AML-193 (cell line): ENCODE data around the gene VIL1.
A peak's percentile ranks its signal among the peaks of the same experiment; 100 is the strongest.

Experiments used
- DNase-seq, 2 experiments: peaks; one replicate each; lab custom pipeline; 2025; lab: John Stamatoyannopoulos, UW

Gene VIL1

DNA sequence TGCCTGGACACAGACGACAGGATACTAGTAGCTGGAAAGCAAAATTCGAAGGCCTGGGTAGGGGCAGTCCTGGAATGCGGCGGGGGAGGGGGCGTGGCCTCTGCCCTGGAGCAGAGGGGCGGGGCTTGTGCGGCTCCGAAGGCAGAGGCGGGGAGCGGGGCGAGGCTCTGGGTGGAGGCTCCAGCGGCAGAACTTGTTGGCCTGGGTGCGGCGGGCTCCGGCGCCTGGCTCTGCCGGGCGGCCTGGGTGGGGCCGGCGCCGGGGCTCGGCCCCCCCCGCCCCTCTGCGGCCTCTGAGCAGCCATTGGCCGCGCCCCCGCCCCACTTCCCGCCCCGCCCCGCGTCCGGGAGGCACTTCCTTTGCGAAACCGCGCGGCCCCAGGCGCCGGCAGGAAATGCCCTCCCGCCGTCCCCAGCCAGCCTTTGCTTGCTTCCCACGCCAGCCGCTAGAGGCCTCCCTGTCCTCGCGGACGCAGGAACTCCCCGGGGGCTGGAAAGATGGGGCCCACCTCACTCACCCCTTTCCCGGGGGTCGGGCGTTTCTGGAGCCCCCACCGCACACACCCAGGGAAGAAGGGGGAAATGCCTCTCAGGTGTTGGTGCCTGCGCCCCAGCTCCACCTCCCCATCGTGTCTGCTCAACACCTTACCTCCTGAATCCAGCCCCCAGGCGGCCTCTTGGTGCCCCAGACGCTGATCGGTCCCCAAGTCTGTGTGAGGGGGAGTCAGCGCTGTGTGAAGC, 12.5 kb upstream of the VIL1 start:
- DNase-seq: peak; percentile 99

DNA sequence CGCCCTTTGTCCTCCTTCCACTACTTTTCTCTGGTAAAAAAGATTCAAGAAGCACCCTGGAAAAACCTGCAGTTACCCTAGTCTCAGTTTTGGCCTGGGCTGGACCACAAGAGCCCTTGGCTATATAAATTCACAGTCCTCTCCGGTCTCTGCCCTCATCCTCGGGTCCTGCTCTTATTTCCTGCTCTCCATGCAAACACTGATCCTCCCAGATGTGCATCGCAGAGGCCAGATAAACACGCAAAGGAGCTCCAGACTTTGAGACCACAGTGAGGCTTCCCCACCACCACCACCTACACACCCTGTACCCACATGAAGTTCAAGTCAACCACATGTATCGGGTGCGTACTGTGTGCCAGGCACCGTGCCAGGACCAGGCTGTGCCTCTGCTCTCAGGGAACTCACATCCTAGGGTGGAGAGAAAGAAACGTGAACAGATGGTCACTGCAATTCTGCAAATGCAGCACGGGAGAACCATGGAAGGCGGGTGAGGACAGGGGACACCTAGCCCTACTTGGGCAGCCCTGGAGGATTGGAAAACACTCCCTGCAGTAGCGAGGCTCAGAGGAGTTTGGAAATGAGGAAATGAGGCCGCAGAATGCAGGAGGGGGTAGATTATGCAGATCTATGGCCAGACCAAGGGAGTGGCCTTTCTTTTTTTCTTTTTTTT, 11.8 kb upstream of the VIL1 start:
- peak; percentile 69 to 81 for DNase-seq

DNA sequence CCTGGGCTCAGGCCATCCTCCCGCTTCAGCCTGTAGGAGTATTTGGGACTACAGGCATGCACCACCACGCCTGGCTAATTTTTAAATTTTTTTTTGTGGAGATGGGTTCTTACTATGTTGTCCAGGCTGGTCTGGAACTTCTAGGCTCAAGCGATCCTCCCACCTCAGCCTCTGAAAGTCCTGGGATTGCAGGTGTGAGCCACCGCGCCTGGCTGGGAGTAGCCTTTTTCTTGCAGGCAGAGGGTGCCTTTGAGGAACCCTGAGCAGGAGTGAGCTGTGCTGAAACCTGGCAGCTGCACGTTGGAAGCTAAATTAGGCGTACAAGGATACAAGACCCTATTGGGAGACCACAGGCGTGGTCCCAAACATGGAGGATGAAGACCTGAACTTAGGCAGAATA, 11.2 kb upstream of the VIL1 start:
- DNase-seq: no peak

DNA sequence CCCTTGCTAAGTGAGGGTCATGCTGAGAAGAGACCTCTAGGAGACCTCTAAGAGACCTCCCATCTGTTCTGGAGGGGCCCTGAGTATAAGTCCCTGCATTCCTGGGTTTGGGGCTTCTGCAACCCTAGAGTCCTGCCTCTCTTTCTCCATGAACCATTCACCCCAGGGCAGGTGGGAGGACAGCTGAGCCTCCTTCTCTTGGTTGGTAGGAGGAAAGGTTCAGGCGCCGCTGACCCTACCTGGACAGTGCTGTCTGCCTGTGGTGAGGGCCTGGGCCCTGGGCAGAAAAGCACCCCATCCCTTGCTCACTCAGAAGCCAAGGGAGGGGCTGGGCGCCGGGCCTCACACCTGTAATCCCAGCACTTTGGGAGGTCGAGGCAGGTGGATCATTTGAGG, 604 bp upstream of the VIL1 start:
- no peak for DNase-seq

DNA sequence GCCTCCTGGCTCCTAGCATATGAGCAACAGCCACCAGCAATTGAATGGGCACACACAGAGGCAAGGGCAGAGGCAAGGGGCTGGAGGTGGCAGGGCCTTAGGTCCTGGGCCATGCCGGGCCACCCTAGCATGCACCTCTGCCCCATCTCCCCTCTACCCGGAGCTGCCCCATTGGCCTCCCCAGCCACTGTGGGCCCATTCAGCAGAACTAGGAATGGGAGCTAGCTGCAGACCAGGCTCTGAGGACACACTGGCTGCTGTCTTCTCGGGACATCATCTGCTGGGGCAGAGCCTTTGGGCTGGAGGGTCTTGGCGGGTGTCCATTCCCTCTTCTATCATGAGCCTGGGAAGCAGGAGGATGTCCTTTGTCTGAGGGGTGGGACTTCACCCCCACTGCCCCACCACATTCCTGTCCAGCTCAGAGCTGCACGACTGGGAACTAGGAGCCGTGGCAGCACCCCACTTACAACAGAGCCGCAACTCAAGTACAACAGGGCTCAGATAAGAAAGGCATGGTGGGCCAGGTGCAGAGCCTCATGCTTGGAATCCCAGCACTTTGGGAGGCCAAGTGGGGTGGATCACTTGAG, 800 bp downstream of the VIL1 start:
- DNase-seq: no peak

DNA sequence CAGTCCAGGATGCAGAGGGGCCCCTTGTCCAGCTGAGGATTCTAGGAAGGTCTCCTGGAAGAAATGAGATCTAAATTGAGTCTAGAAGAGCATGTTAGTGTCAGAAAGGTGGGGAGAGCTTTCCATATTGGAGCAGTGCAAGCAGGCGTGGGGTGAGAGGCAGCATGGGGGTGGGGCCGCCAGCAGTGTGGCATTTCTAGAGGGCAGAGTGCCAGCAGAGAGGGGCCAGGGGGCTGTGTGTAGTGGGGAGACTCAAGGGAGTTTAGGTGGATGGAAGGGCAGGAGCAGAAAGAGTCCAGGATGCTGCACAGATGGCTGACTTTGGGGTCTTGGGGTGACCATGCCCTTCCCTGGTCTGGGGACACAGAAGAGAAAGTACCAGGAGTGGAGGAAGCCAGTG, 2.1 kb downstream of the VIL1 start:
- DNase-seq: no peak

DNA sequence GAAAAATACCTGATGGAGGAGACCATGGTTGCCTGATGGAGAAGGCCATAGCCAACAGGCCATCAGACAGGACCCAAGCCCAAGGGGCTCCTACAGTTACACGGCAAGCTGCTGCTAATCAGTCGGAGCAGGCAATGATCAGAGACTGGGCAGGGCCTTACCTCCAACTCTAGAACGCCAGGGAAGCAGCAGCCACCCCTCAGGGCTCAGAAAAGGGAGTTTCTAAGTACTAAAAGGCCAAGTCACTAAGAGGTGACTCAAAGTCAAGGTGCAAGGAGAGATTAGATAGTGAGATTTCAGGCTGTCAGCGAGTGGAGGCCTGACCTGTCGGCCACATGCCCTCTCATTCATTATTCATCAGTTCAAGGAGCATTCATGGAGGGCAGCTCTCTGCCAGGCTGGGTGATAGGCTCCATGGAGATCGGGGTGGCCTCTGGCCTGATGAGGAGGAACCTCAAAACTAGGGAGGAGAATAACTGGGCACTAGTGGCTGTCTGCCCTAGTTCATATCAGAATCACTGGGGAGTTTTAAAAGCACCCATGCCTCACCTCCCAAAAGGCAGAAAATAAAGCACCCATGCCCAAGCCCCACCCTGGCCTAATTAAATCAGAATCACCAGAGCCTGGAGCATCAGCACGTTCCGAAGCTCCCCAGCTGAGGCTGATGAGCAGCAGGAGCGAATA, 3.6 kb downstream of the VIL1 start:
- DNase-seq: no peak

DNA sequence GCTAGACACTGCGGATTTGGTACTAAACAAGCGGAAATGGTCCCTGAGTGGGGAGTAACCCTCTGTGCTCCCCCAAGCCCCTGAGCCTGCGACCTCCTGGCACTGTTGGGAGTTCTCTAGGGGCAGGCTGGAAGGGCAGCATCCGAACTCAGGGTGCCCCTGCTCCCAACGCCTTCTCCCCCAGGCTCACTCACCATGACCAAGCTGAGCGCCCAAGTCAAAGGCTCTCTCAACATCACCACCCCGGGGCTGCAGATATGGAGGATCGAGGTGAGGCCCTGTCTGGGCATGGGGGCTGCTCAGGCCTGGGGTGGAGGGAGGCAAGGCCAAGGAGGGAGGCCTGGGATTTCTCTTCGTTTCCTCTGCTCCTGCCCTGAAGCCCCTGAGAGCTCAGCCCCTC, 4.7 kb downstream of the VIL1 start:
- DNase-seq: no peak

DNA sequence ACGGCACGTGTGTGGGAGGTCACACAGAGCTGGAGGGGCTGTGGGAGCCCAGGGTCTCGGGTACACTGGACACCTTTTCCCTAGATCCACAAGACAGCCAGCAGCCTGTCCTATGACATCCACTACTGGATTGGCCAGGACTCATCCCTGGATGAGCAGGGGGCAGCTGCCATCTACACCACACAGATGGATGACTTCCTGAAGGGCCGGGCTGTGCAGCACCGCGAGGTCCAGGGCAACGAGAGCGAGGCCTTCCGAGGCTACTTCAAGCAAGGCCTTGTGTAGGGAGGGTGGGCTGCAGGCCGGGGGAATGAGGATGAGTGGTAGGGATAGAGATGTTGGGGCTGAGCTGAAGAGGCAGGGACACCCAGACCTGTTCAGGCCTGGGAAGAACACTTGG, 6.6 kb downstream of the VIL1 start:
- no peak for DNase-seq

DNA sequence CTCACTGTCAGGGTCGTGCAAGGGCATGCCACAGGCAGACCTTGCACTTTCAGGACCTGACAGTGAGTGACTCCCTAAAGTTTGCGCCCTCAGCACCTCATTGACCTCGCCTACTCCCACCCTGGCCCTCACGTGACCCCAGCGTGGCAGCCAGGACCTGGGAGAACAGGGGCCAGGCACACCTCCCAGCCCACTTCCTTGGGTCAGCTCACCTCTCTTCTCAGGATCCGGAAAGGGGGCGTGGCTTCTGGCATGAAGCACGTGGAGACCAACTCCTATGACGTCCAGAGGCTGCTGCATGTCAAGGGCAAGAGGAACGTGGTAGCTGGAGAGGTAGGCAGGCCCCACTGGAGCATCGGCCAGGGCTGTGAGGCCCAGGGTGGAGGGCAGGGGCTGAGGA, 8.8 kb downstream of the VIL1 start:
- DNase-seq: no peak

DNA sequence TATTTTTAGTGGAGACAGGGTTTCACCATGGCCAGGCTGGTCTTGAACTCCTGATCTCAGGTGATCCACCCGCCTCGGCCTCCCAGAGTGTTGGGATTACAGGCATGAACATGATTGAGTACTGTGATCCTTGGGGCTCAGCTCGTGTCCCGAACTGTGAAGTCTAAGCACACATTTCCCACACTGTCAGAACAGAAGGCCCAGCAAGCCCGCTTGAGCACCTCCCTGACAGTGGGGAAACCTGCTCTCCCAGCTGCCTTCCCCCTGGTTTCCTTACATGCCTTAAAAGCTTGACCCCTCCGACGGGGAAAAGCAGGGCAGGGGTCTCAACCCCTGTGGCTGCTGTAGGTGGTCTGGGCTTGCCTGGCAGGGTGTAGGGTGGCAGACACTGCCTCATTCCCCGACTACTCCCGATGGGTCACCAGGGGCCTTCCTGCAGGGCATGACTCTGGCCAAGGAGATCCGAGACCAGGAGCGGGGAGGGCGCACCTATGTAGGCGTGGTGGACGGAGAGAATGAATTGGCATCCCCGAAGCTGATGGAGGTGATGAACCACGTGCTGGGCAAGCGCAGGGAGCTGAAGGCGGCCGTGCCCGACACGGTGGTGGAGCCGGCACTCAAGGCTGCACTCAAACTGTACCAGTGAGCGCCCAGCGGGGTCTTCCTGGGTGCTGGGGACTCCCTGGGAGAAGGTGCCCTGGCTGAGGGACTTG, 10.1 kb downstream of the VIL1 start:
- DNase-seq: no peak

DNA sequence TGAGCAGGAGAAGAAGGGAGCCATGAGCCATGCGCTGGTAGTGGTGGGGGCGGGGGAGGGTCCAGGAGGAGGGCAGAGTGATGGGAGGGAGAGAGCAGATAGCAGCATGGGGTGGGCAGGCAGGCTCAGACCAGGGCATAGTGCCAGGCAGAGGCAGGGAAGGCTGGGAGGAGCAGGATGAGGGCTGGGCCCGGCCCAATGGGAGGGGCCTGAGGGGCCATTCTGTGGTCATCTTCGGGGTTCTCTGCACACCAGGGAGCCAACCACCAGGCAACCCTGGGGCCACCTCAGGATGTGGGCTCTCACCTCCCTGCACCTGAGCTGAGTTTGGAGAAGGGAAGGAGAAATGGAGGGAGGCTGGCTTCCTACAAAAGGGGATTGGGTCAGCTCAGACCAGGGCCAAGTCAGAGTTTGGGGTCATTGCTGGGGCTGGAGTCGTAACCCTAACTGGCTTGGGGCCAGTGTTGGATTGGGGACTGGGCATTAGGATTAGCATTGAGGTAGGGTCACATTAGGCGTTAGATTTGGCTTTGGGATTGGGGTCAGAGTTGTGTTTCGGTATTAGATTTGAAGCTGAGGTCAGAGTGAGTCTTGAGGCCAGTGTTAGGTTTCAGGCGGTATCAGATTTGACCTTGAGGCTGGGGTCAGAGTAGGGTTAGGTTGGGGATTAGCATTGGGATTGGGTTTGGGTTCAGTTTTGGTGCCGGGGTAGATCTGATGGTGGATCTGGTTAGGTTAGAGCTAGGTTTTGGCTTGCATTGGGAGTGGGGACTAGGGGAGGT, 11.2 kb downstream of the VIL1 start:
- no peak for DNase-seq

DNA sequence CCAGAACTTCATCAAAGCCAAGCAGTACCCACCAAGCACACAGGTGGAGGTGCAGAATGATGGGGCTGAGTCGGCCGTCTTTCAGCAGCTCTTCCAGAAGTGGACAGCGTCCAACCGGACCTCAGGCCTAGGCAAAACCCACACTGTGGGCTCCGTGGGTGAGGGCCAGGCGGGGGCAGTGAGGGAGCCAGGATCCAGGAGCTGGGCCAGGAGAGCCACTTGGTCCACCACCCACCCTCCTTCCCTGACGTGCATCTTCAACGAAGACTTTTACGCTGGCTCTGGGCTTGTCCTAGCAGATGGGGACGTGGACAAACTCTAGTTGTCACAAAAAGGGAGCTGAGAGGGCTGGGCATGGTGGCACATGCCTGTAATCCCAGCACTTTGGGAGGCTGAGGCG, 11.8 kb downstream of the VIL1 start:
- no peak for DNase-seq

DNA sequence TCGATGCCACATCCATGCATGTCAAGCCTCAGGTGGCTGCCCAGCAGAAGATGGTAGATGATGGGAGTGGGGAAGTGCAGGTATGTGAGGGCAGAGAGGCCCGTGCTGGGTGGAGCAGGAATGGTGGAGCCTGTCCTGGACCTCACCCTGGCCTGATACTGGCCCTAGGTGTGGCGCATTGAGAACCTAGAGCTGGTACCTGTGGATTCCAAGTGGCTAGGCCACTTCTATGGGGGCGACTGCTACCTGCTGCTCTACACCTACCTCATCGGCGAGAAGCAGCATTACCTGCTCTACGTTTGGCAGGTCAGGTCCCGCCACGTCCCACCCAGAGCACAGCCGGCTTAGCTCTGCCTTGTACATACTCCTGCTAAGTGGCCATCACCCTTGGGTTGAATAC, 13.0 kb downstream of the VIL1 start:
- DNase-seq: no peak

DNA sequence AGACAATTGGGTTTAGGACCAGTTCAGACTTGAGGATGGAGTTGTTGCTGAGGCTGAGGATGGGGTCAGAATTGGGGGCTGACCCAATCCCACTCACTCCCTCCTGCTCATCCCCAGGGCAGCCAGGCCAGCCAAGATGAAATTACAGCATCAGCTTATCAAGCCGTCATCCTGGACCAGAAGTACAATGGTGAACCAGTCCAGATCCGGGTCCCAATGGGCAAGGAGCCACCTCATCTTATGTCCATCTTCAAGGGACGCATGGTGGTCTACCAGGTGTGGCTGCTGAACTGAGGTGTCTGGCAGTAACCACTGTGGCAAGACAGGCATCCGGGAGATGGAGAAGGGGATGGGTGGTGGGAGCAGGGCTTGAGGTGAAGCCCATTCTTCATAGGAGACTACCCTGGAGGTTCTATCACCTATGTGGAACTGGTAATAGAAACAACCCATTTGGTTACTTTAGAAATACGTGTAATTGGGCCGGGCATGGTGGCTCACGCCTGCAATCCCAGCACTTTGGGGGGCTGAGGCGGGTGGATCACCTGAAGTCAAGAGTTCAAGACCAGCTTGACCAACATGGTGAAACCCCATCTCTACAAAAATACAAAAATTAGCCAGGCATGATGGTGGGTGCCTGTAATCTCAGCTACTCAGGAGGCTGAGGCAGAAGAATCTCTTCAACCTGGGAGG, 13.9 kb downstream of the VIL1 start:
- DNase-seq: no peak

DNA sequence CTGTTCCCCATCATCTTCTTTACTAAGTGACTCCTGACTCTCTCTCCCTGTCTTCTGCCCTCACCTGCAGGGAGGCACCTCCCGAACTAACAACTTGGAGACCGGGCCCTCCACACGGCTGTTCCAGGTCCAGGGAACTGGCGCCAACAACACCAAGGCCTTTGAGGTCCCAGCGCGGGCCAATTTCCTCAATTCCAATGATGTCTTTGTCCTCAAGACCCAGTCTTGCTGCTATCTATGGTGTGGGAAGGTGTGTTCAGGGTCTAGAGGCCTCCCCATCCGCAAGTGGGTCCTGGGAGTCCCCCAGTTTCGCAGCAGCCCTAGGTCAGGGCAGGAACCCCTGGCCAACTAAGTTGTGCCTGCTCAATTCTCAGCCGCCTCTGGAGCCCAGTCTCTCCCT, 15.5 kb downstream of the VIL1 start:
- no peak for DNase-seq

DNA sequence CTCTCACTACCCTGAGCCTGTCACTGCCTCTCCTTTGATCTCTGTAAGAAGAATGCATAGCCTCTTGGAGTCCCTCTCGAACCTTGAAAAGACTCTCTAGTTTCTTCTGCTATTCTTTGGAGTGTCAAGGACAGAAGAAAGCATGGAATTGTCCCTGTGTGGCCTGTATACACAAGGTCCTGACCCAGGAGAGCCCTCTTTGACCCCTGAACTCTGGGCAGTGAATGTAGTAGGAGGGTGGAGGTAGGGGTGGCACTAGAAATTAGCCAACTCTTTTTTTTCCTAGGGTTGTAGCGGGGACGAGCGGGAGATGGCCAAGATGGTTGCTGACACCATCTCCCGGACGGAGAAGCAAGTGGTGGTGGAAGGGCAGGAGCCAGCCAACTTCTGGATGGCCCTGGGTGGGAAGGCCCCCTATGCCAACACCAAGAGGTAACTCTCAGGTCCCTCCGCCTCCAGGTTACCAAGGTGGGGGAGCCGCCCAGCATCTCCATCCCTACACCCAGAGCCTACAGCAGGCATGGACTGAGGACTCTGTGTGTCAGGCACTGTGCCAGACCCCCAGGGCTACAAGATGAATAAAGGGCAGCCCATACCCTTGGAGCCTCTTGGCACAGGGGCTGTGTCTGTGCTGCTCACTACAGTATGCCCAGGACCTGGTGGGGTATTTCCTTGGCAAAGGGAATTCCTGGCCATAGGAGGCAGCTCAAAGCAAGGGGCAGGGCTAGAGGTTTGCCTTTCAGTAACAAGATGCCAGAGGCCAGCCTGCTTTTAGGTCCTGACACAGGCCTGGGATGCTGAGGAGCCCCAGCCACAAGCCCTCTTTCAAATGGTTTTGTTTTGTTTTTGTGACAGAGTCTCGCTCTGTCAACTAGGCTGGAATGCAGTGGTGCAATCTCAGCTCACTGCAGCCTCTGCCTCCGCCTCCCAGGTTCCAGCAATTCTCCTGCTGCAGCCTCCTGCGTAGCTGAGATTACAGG, 16.4 kb downstream of the VIL1 start:
- DNase-seq: no peak

DNA sequence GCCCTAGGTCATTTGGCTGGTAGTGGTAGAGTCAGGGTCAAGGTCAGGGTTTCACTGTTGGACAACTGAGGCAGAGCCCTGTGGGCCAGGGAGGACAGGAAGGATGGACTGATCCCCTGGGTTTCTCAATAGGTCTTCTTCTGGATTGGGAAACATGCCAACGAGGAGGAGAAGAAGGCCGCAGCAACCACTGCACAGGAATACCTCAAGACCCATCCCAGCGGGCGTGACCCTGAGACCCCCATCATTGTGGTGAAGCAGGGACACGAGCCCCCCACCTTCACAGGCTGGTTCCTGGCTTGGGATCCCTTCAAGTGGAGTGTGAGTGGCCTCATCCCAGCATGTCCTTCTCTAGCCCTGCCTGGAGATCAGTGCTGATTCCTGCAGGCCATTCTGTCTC, 18.1 kb downstream of the VIL1 start:
- DNase-seq: no peak

DNA sequence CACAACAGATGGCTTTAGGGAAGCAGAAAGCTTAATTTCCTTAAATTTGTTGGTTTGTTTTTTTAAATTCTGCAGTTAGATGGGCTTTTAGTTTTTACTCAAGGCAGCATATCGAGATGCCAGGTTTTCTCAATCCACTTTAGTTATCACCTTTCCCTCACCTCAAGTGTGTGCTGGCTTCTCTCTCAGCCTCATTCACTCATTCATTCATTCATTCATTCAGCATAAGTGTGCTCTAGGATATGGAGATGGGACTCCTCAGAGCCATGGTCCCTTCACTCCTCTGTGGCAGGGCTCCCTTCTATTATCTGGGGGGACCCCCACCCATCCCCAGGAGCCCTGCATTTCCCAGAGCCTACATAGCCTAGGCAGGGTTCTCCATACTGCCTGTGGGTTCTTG, 19.0 kb downstream of the VIL1 start:
- no peak for DNase-seq

DNA sequence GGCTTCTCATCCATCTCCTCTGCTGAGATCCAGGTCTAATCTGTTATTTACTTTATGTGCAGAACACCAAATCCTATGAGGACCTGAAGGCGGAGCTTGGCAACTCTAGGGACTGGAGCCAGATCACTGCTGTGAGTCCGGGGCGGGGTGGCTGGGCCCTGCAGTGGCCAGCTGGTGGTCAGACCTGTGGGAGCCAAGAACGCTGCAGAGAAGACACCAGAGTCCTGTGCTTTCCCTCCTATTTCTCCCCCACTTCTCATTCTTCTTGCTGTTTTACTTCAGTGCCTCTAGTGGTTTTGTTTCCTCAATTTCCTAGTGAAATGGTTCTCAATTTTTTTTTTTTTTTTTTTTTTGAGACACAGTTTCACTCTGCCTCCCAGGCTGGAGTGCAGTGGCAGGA, 19.7 kb downstream of the VIL1 start:
- DNase-seq: peak in 1 of 2 experiments; percentile 8
